MM.1S (cell line): Measurements from ENCODE around the gene RASL12.

Experiments
- DNase-seq: peaks from one replicate; pipeline ENCODE4 v3.0.0-alpha.2; 2015
- H2AFZ ChIP-seq: fragments of 300-600 bp; sonication (generic); 2 replicates; pipeline ENCODE4 v1.6.0; 2016; ENCODE audit warnings: antibody characterized with exemption, low read length
- H3F3A ChIP-seq: fragments of 300-600 bp; sonication (generic); 2 replicates; pipeline ENCODE4 v1.6.1; 2016; ENCODE audit warnings: mild to moderate bottlenecking, antibody characterized with exemption, low read length, moderate library complexity, mixed read lengths; ENCODE audit not compliant: insufficient read depth
- H3K27ac ChIP-seq: fragments of 300-600 bp; sonication (generic); 2 replicates; pipeline ENCODE4 v1.5.1; 2016; ENCODE audit warnings: mild to moderate bottlenecking, low read length
- H3K27me3 ChIP-seq: fragments of 300-600 bp; sonication (generic); replicated peaks from 2 replicates; pipeline ENCODE4 v1.6.0; 2016; ENCODE audit warnings: low read length; ENCODE audit not compliant: insufficient read depth
- H3K36me3 ChIP-seq: fragments of 300-600 bp; sonication (generic); replicated peaks from 2 replicates; pipeline ENCODE4 v1.6.1; 2016; ENCODE audit warnings: mild to moderate bottlenecking, low read length, mixed read lengths; ENCODE audit not compliant: insufficient read depth
- H3K4me1 ChIP-seq: fragments of 300-600 bp; sonication (generic); 2 replicates; pipeline ENCODE4 v1.6.1; 2016; ENCODE audit warnings: low read length, mixed read lengths
- H3K4me2 ChIP-seq: fragments of 300-600 bp; sonication (generic); 2 replicates; pipeline ENCODE4 v1.6.0; 2016; ENCODE audit warnings: low read depth, low read length
- H3K4me3 ChIP-seq: fragments of 300-600 bp; sonication (generic); 2 replicates; pipeline ENCODE4 v1.5.1; 2016; ENCODE audit warnings: low read length, mixed read lengths
- H3K79me2 ChIP-seq: fragments of 300-600 bp; sonication (generic); 2 replicates; pipeline ENCODE4 v1.6.1; 2016; ENCODE audit warnings: mixed run types, low read length, mixed read lengths
- H3K9ac ChIP-seq: fragments of 300-600 bp; sonication (generic); 2 replicates; pipeline ENCODE4 v1.6.1; 2016; ENCODE audit warnings: low read length, mixed read lengths
- H3K9me2 ChIP-seq: fragments of 300-600 bp; sonication (generic); replicated peaks from 2 replicates; pipeline ENCODE4 v1.6.1; 2016; ENCODE audit warnings: mild to moderate bottlenecking, low read length, mixed read lengths; ENCODE audit not compliant: insufficient read depth
- H3K9me3 ChIP-seq: fragments of 300-600 bp; sonication (generic); replicated peaks from 2 replicates; pipeline ENCODE4 v1.6.1; 2016; ENCODE audit warnings: mild to moderate bottlenecking, low read length, mixed read lengths; ENCODE audit not compliant: insufficient read depth
- H4K20me1 ChIP-seq: fragments of 300-600 bp; sonication (generic); 2 replicates; pipeline ENCODE4 v1.6.1; 2016; ENCODE audit warnings: mild to moderate bottlenecking, low read length, moderate library complexity, mixed read lengths; ENCODE audit not compliant: insufficient read depth
- CTCF ChIP-seq: fragments of 300-600 bp; sonication (generic); IDR thresholded peaks from 2 replicates; pipeline ENCODE4 v1.5.1; 2016; ENCODE audit warnings: antibody characterized with exemption, low read length, mixed read lengths
- EZH2 ChIP-seq: fragments of 300-600 bp; sonication (generic); optimal IDR thresholded peaks from 2 replicates; pipeline ENCODE3; 2017; ENCODE audit warnings: low read depth, mild to moderate bottlenecking, antibody characterized with exemption, low read length, mixed read lengths
- EZH2phosphoT487 ChIP-seq: fragments of 300-600 bp; sonication (generic); IDR thresholded peaks from 2 replicates; pipeline ENCODE4 v1.6.1; 2018; ENCODE audit warnings: antibody characterized with exemption, low read length

Gene RASL12

GRCh38 chr15:65067645-65068402 lies at the start of gene RASL12:
Gene RASL12 (minus strand): TSS chr15:65067991. CDS start chr15:65067835, 156 bp downstream.
- H3K4me1 ChIP-seq: no peaks in the 10 kb centered on the region
- H3K27me3 ChIP-seq: peaks cover 20% of the 10 kb centered on the region
- no peak within 1 kb of the TSS for H3K4me3 ChIP-seq
- no peaks in the 10 kb centered on the region for H4K20me1 ChIP-seq
- no peaks in the 10 kb centered on the region for H3K9me3 ChIP-seq
- H3F3A ChIP-seq: no peaks in the 10 kb centered on the region
- no peak within 1 kb of the TSS for H3K9ac ChIP-seq
- H3K4me2 ChIP-seq: no peak within 1 kb of the TSS
- H2AFZ ChIP-seq: no peak within 1 kb of the TSS
- no peaks in the 10 kb centered on the region for H3K9me2 ChIP-seq
- no peaks in the 10 kb centered on the region for H3K79me2 ChIP-seq
- no peak within 1 kb of the TSS for H3K27ac ChIP-seq
- H3K36me3 ChIP-seq: no peaks in the 10 kb centered on the region
- no peak for DNase-seq
- no peak for TF ChIP-seq CTCF
- no peak for TF ChIP-seq EZH2phosphoT487
- no peak for TF ChIP-seq EZH2

GRCh38 chr15:65115542-65115941 lies 47.8 kb upstream of the RASL12 start:
- no peaks in the 10 kb centered on the region for H3K9me2 ChIP-seq
- no peaks in the 10 kb centered on the region for H3F3A ChIP-seq
- H3K4me1 ChIP-seq: no peaks in the 10 kb centered on the region
- H3K9me3 ChIP-seq: no peaks in the 10 kb centered on the region
- H3K27me3 ChIP-seq: no peaks in the 10 kb centered on the region
- no peak overlapping the region for H2AFZ ChIP-seq
- H3K36me3 ChIP-seq: peaks cover 10% of the 10 kb centered on the region; the same call in 1 of the 2 replicates
- no peak overlapping the region for H3K27ac ChIP-seq
- no peak overlapping the region for H3K4me2 ChIP-seq
- no peak overlapping the region for H3K4me3 ChIP-seq
- DNase-seq: no peak
- no peak for TF ChIP-seq EZH2phosphoT487
- TF ChIP-seq EZH2: no peak
- no peak for TF ChIP-seq CTCF
- no peak overlapping the region for H3K9ac ChIP-seq
- H4K20me1 ChIP-seq: no peaks in the 10 kb centered on the region
- no peaks in the 10 kb centered on the region for H3K79me2 ChIP-seq

GRCh38 chr15:65115086-65115485 lies 47.3 kb upstream of the RASL12 start, which contains the start of gene UBAP1L:
Gene UBAP1L (minus strand): TSS chr15:65115200. CDS start chr15:65106215, 8,985 bp downstream.
- no peaks in the 10 kb centered on the region for H3K9me3 ChIP-seq
- no peak for DNase-seq
- TF ChIP-seq EZH2 (no peak), CTCF (no peak), EZH2phosphoT487 (no peak)

More at GRCh38 chr15:65115086-65115485, 47.3 kb upstream of the RASL12 start, which contains the start of gene UBAP1L:
- Histone ChIP-seq H3K36me3 (peaks cover 10% of the 10 kb centered on the region; the same call in 1 of the 2 replicates), H3K79me2 (no peaks in the 10 kb centered on the region), H3K9ac (no peak within 1 kb of the TSS), H3K27me3 (no peaks in the 10 kb centered on the region), H4K20me1 (no peaks in the 10 kb centered on the region), H3F3A (no peaks in the 10 kb centered on the region), H3K9me2 (no peaks in the 10 kb centered on the region), H3K4me2 (no peak within 1 kb of the TSS), H3K4me1 (no peaks in the 10 kb centered on the region), H2AFZ (no peak within 1 kb of the TSS), H3K27ac (no peak within 1 kb of the TSS), H3K4me3 (no peak within 1 kb of the TSS)
